ENCODE measurements around the gene TMEM205. TPM values are rescaled to one million over a fixed set of nuclear protein-coding genes. Genes with fewer than 3 reads are reported as not detected.

The TMEM205 gene
- total and polyA plus RNA-seq, 2 of the 8 experiments (the other 6 are each of a cell fraction or from before 2014, with no cell fraction given) = 73.5 to 423 TPM

DNA sequence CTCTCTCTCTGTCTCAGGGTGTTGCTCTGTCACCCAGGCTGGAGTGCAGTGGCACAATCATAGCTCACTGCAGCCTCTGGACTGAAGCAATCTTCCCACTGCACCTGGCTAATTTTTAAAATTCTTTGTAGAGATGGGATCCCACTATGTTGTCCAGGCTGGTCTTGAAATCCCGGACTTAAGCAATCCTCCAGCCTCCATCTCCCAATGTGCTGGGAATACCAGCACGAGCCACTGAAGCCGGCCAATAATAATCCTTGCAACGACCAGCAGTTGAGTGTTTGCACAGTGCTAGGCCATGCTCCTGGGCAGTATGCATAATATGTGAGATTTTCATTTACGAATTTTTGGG is 38.7 kb upstream of the TMEM205 start:
- no peak overlapping the region for H3K27ac ChIP-seq (ENCODE audit: low read depth, low read length)
- H2BK20ac ChIP-seq (ENCODE audit: low read length) = no peak overlapping the region
- DNase-seq (ENCODE audit: low read depth in 1 of 2, low spot score in 2 of 2) (no peak), FAIRE-seq (no peak)
- H3K23me2 ChIP-seq (ENCODE audit: low read depth, low read length) = peaks cover 24% of the 10 kb centered on the region
- H2BK5ac ChIP-seq (ENCODE audit: low read depth, low read length) = no peak overlapping the region
- no peaks in the 10 kb centered on the region for H3K27me3 ChIP-seq (replicated peaks in 1 of 4; ENCODE audit: control insufficient read depth in 3 of 4, extremely low read depth in 1 of 4, insufficient read depth in 3 of 4, low read length in 3 of 4)
- H3K79me1 ChIP-seq (ENCODE audit: low read depth, low read length) = 0 out of 2 replicates have a peak, but pooled peaks cover 2% of the 10 kb centered on the region
- no peak overlapping the region for H2BK120ac ChIP-seq (replicated peaks; ENCODE audit: low read depth, low read length)
- peak overlapping the region in 1 of 2 experiments; percentile 90; a peak in 1 of 4 replicates for H3K4me2 ChIP-seq (ENCODE audit: insufficient read depth in 1 of 2, low read depth in 2 of 2, low read length in 2 of 2)
- no peak overlapping the region for H4K8ac ChIP-seq (ENCODE audit: extremely low read depth, insufficient read depth, low read length)
- H2BK12ac ChIP-seq (ENCODE audit: low read depth, low read length) = no peak overlapping the region
- 92% methylated on average over 5 of the region's 5 CpGs; no CpG with 5 or more reads in 1 of the 2 experiments for WGBS, 2 experiments (ENCODE audit: extremely low coverage in 1 of 2, insufficient coverage in 1 of 2, insufficient read length in 1 of 2, insufficient replicate concordance in 2 of 2, low coverage in 1 of 2, low lambda C conversion rate in 2 of 2, missing lambda C conversion rate in 1 of 2)
- H3K23ac ChIP-seq (ENCODE audit: insufficient read length) = no peak overlapping the region
- ChIA-PET POLR2A (ENCODE audit: partially characterized antibody) (interaction anchor here (0.9 to 4.7 kb wide), 9 partner anchors 10 to 98 kb away, joined by 3 to 48 read pairs (median 9); partner anchors contain the start of genes RAB3D, RGL3 and SWSAP1), CTCF (ENCODE audit: partially characterized antibody) (interaction anchor here (0.7 to 16.8 kb wide), 13 partner anchors 9 to 91 kb away, joined by 3 to 197 read pairs (median 11); partner anchors contain the start of genes ODAD3, PRKCSH and RGL3)
- H3K79me2 ChIP-seq (ENCODE audit: control insufficient read depth in 1 of 2, insufficient read depth in 2 of 2, low read length in 2 of 2) = no peaks in the 10 kb centered on the region
- no peak overlapping the region for H3K18ac ChIP-seq (ENCODE audit: extremely low read depth, low read length)
- no peak overlapping the region for H3K56ac ChIP-seq (replicated peaks; ENCODE audit: insufficient read length, low read depth, low read length)
- H3K4me3 ChIP-seq (ENCODE audit: extremely low read depth in 1 of 4, insufficient read depth in 2 of 4, low read depth in 3 of 4, low read length in 4 of 4) = peak overlapping the region in 1 of 4 experiments; percentile 78; a peak in 1 of 8 replicates
- H4K91ac ChIP-seq (replicated peaks; ENCODE audit: insufficient read length, low read length) = no peak overlapping the region
- no peak overlapping the region for H3K9ac ChIP-seq (replicated peaks in 1 of 4; ENCODE audit: extremely low read depth in 1 of 4, low read depth in 3 of 4, low read length in 3 of 4)
- no peaks in the 10 kb centered on the region for H3K36me3 ChIP-seq (ENCODE audit: control insufficient read depth in 2 of 4, insufficient read depth in 4 of 4, low read length in 3 of 4)
- no peaks in the 10 kb centered on the region for H3K9me3 ChIP-seq (ENCODE audit: insufficient read depth in 2 of 2, low read depth in 1 of 2, low read length in 1 of 2)
- no peak overlapping the region for H3K14ac ChIP-seq (ENCODE audit: insufficient read length)
- no peak overlapping the region for H2BK15ac ChIP-seq (ENCODE audit: low read length)
- H4K20me1 ChIP-seq (replicated peaks in 1 of 2; ENCODE audit: control insufficient read depth in 1 of 2, insufficient read depth in 2 of 2, low read length in 2 of 2) = peaks cover 2% of the 10 kb centered on the region in 2 experiments
- no peak overlapping the region for H4K5ac ChIP-seq (ENCODE audit: insufficient read length, low read depth, low read length)
- H2AK5ac ChIP-seq (ENCODE audit: low read depth, low read length) = no peak overlapping the region
- no peak overlapping the region for H2AFZ ChIP-seq (ENCODE audit: low read length)
- no peak overlapping the region for H3K4ac ChIP-seq (replicated peaks; ENCODE audit: insufficient read length, low read depth, low read length)
- H3K4me1 ChIP-seq (replicated peaks in 1 of 4; ENCODE audit: control insufficient read depth in 3 of 4, insufficient read depth in 4 of 4, low read length in 3 of 4) = peaks cover 0 to 11% (median 5%) of the 10 kb centered on the region in 4 experiments; a peak in 5 of 7 replicates
- TF ChIP-seq MAX (IDR thresholded peaks at IDR 0.05) (no peak), RBBP5 (IDR thresholded peaks at IDR 0.05; ENCODE audit: borderline replicate concordance, low read depth, low read length) (no peak), TAF1 (IDR thresholded peaks at IDR 0.05; ENCODE audit: low read depth, low read length) (no peak), SAP30 (IDR thresholded peaks at IDR 0.05; ENCODE audit: insufficient read depth, insufficient replicate concordance, low read length) (no peak), SP2 (IDR thresholded peaks at IDR 0.05; ENCODE audit: low read length) (no peak), JUN (IDR thresholded peaks at IDR 0.05; ENCODE audit: low read depth, low read length) (no peak), BACH1 (IDR thresholded peaks at IDR 0.05; ENCODE audit: low read length) (no peak), ZNF274 (IDR thresholded peaks at IDR 0.05; ENCODE audit: borderline replicate concordance, extremely low read depth, low read length) (no peak), EZH2 (IDR thresholded peaks at IDR 0.05; ENCODE audit: low read depth, low read length, severe bottlenecking) (no peak)
- TF ChIP-seq, protein P1, sequence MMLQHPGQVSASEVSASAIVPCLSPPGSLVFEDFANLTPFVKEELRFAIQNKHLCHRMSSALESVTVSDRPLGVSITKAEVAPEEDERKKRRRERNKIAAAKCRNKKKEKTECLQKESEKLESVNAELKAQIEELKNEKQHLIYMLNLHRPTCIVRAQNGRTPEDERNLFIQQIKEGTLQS (IDR thresholded peaks at IDR 0.05; ENCODE audit: insufficient read depth, low read depth, low read length) = no peak
